ENCODE results near the gene MINDY2. TPM values are rescaled to one million over a fixed set of nuclear protein-coding genes. Genes with fewer than 3 reads are reported as not detected.

Gene MINDY2
- total RNA-seq, 1 experiment from 2014 or later, result 25.5 TPM

- H3K4me3 Mint-ChIP-seq (ENCODE audit: unreplicated experiment), result no peak overlapping the region
- Histone ChIP-seq H3K36me3 (ENCODE audit: control insufficient read depth, insufficient read depth, low read length) (no peaks in the 10 kb centered on the region), H3K27me3 (replicated peaks; ENCODE audit: control insufficient read depth, insufficient read depth, low read length) (no peaks in the 10 kb centered on the region), H3K9me3 (no peaks in the 10 kb centered on the region), H3K4me1 (peaks cover 20% of the 10 kb centered on the region), H3K4me3 (ENCODE audit: low read depth, low read length) (no peak overlapping the region)
- ChIA-PET CTCF (no interaction called here), POLR2A (no interaction called here)
- intact Hi-C loops (cut with micrococcal nuclease; ENCODE audit: unreplicated experiment), result loop anchor here (10.0 kb wide), 1 partner anchor 297 kb away; no protein-coding TSS in a partner anchor
- H3K9me3 Mint-ChIP-seq (ENCODE audit: unreplicated experiment), result no peaks in the 10 kb centered on the region
- H3K36me3 Mint-ChIP-seq (ENCODE audit: insufficient read depth, unreplicated experiment), result peaks cover 5% of the 10 kb centered on the region
- H3K27me3 Mint-ChIP-seq (ENCODE audit: insufficient read depth, unreplicated experiment), result no peaks in the 10 kb centered on the region
- H3K27ac Mint-ChIP-seq (ENCODE audit: unreplicated experiment), result no peak overlapping the region
- peaks cover 13% of the 10 kb centered on the region for H3K4me1 Mint-ChIP-seq (ENCODE audit: low read depth, unreplicated experiment)
- no TSS peak for BruUV-seq (replicated peaks)
- no peak for TF ChIP-seq CTCF (IDR thresholded peaks at IDR 0.05; ENCODE audit: insufficient read depth in 1 of 2, low read depth in 1 of 2, low read length in 1 of 2, severe bottlenecking in 1 of 2, unreplicated experiment in 1 of 2)
- no peak for DNase-seq
These were observed 28.9 kb upstream of the MINDY2 start for GRCh38 chr15:58742022-58742813.

- H3K4me1 Mint-ChIP-seq (ENCODE audit: low read depth, unreplicated experiment), result peaks cover 18% of the 10 kb centered on the region
These were observed 28.1 kb upstream of the MINDY2 start for GRCh38 chr15:58742819-58743502.

More at GRCh38 chr15:58742819-58743502, 28.1 kb upstream of the MINDY2 start:
- ChIA-PET POLR2A (interaction anchor here (0.7 kb wide), 1 partner anchor 11 kb away, joined by 6 read pairs; no protein-coding TSS in a partner anchor), CTCF (no interaction called here)
- no peak overlapping the region for H3K27ac Mint-ChIP-seq (ENCODE audit: unreplicated experiment)
- intact Hi-C loops (cut with micrococcal nuclease; ENCODE audit: unreplicated experiment), result loop anchor here (10.0 kb wide), 1 partner anchor 298 kb away; no protein-coding TSS in a partner anchor
- DNase-seq, result no peak
- BruUV-seq (replicated peaks), result no TSS peak
- H3K36me3 Mint-ChIP-seq (ENCODE audit: insufficient read depth, unreplicated experiment), result peaks cover 5% of the 10 kb centered on the region
- Histone ChIP-seq H3K9me3 (no peaks in the 10 kb centered on the region), H3K4me3 (ENCODE audit: low read depth, low read length) (no peak overlapping the region), H3K27me3 (replicated peaks; ENCODE audit: control insufficient read depth, insufficient read depth, low read length) (no peaks in the 10 kb centered on the region), H3K36me3 (ENCODE audit: control insufficient read depth, insufficient read depth, low read length) (no peaks in the 10 kb centered on the region), H3K4me1 (peaks cover 27% of the 10 kb centered on the region)
- no peak overlapping the region for H3K4me3 Mint-ChIP-seq (ENCODE audit: unreplicated experiment)
- H3K27me3 Mint-ChIP-seq (ENCODE audit: insufficient read depth, unreplicated experiment), result no peaks in the 10 kb centered on the region
- H3K9me3 Mint-ChIP-seq (ENCODE audit: unreplicated experiment), result no peaks in the 10 kb centered on the region
- no peak for TF ChIP-seq CTCF (IDR thresholded peaks at IDR 0.05; ENCODE audit: insufficient read depth in 1 of 2, low read depth in 1 of 2, low read length in 1 of 2, severe bottlenecking in 1 of 2, unreplicated experiment in 1 of 2)

Data from Caco-2 (cell line).